HCT116 (cell line): ENCODE measurements around the gene TNFRSF6B. TPM values are rescaled to one million over a fixed set of nuclear protein-coding genes. Genes with fewer than 3 reads are reported as not detected.
A peak's percentile ranks its signal among the peaks of the same experiment; 100 is the strongest.

Experiments
- ATAC-seq: fragments of 200-7000 bp; cut with Tn5 transposase; 2 replicates; pipeline ENCODE4 v1.9.1; 2020; ENCODE audit warnings: mild to moderate bottlenecking, moderate library complexity
- BruUV-seq: library from RNA; stranded (reverse); fragments of 400-500 nt; replicated peaks from 2 replicates; lab custom pipeline; 2021; lab: Mats Ljungman, UMichigan
- CTCF ChIA-PET: fragments of 300-600 bp; sonication (Branson Sonifier 250); formaldehyde crosslinking; loops from one replicate; lab custom pipeline; 2021; ENCODE audit warnings: antibody characterized with exemption; lab: Charles Lee
- POLR2A ChIA-PET: fragments of 300-600, 350-600 bp; sonication (Branson Sonifier 250); formaldehyde crosslinking; loops from one replicate; lab custom pipeline; 2021; ENCODE audit warnings: antibody characterized with exemption; lab: Charles Lee
- RAD21 ChIA-PET, 2 experiments: fragments of 300-600 bp; sonication (Branson Sonifier 250); formaldehyde crosslinking; loops; one replicate each; lab custom pipeline; 2023; ENCODE audit warnings: low total read pairs in 2 of 2; ENCODE audit not compliant: uncharacterized antibody in 2 of 2, unreplicated experiment in 2 of 2, low non-redundant PET in 1 of 2; lab: Charles Lee
- DNase-seq: peaks from one replicate; pipeline ENCODE4 v3.0.0-alpha.2; 2010; ENCODE audit warnings: low read depth, low spot score
- H2AFZ ChIP-seq: fragments of 200-600 bp; shearing (Covaris generic), sonication (generic); 2 replicates; pipeline ENCODE4 v1.6.1; 2017; ENCODE audit warnings: low read depth, mixed run types, mixed read lengths, antibody characterized with exemption, low read length; ENCODE audit not compliant: poor library complexity, severe bottlenecking
- H3K27ac ChIP-seq: 2 replicates; pipeline ENCODE4 v1.5.1; 2012; ENCODE audit warnings: low read depth, low read length
- H3K27me3 ChIP-seq: fragments of 200-600 bp; sonication (generic); 2 replicates; pipeline ENCODE4 v1.6.1; 2016; ENCODE audit warnings: mixed run types, low read length, mixed read lengths; ENCODE audit not compliant: insufficient read depth
- H3K36me3 ChIP-seq, 2 experiments: fragments of 200-500 bp in 1 of 2; fragments of 200-600 bp in 1 of 2; sonication (Bioruptor generic) in 1 of 2; sonication (generic) in 1 of 2; 2 replicates each; pipeline versions ENCODE4 v1.5.1 to v1.6.1; 2014 to 2016; ENCODE audit warnings: low read length in 2 of 2, inconsistent platforms in 1 of 2, mixed read lengths in 1 of 2, mixed run types in 1 of 2; ENCODE audit not compliant: insufficient read depth in 2 of 2, control insufficient read depth in 1 of 2
- H3K4me1 ChIP-seq, 2 experiments: fragments of 200-600 bp in 1 of 2; sonication (generic) in 1 of 2; 2 replicates each; pipeline versions ENCODE4 v1.5.1 to v1.6.1; 2012 to 2017; ENCODE audit warnings: low read length in 2 of 2, inconsistent platforms in 1 of 2, mild to moderate bottlenecking in 1 of 2, mixed read lengths in 1 of 2, mixed run types in 1 of 2, moderate library complexity in 1 of 2; ENCODE audit not compliant: insufficient read depth in 2 of 2, control insufficient read depth in 1 of 2
- H3K4me2 ChIP-seq: fragments of 200-600 bp; sonication (generic); 2 replicates; pipeline ENCODE4 v1.6.1; 2017; ENCODE audit warnings: mixed run types, low read length, mixed read lengths
- H3K4me3 ChIP-seq, 2 experiments: fragments of 200-600 bp in 1 of 2; sonication (generic) in 1 of 2; replicated peaks in 1 of 2; 2 replicates each; pipeline ENCODE4 v1.5.1; 2011 to 2016; ENCODE audit warnings: low read length in 2 of 2, control low read depth in 1 of 2, low read depth in 1 of 2, mild to moderate bottlenecking in 1 of 2, mixed read lengths in 1 of 2, mixed run types in 1 of 2
- H3K79me2 ChIP-seq: fragments of 200-600 bp; sonication (generic); 2 replicates; pipeline ENCODE4 v1.6.1; 2017; ENCODE audit warnings: mild to moderate bottlenecking, mixed run types, low read length, moderate library complexity, mixed read lengths; ENCODE audit not compliant: insufficient read depth
- H3K9ac ChIP-seq: fragments of 200-600 bp; sonication (generic); 2 replicates; pipeline ENCODE4 v1.6.1; 2016; ENCODE audit warnings: low read length, mixed read lengths
- H3K9me2 ChIP-seq: fragments of 200-600 bp; sonication (generic), shearing (Covaris generic); 2 replicates; pipeline ENCODE4 v1.6.1; 2017; ENCODE audit warnings: mixed run types, mild to moderate bottlenecking, moderate library complexity; ENCODE audit not compliant: insufficient read depth
- H3K9me3 ChIP-seq, 2 experiments: fragments of 200-500 bp in 1 of 2; fragments of 200-600 bp in 1 of 2; sonication (Bioruptor generic) in 1 of 2; sonication (generic) in 1 of 2; 2 replicates each; pipeline ENCODE4 v1.6.1; 2014 to 2017; ENCODE audit warnings: low read length in 2 of 2, mixed read lengths in 2 of 2, inconsistent platforms in 1 of 2, low read depth in 1 of 2, mild to moderate bottlenecking in 1 of 2, mixed run types in 1 of 2, moderate library complexity in 1 of 2; ENCODE audit not compliant: control insufficient read depth in 1 of 2, insufficient read depth in 1 of 2
- H4K20me1 ChIP-seq: fragments of 200-600 bp; sonication (generic), shearing (Covaris generic); 2 replicates; pipeline ENCODE4 v1.6.1; 2017; ENCODE audit warnings: mixed run types, mild to moderate bottlenecking, moderate library complexity; ENCODE audit not compliant: insufficient read depth
- MAX ChIP-seq: IDR thresholded peaks from 2 replicates; pipeline ENCODE4 v1.6.1; 2012
- POLR2AphosphoS5 ChIP-seq: IDR thresholded peaks from 2 replicates; pipeline ENCODE4 v1.6.1; 2011; ENCODE audit warnings: mild to moderate bottlenecking, low read depth, low read length, moderate library complexity
- SIN3A ChIP-seq: IDR thresholded peaks from 2 replicates; pipeline ENCODE4 v1.6.1; 2012; ENCODE audit warnings: low read depth
- SP1 ChIP-seq: IDR thresholded peaks from 2 replicates; pipeline ENCODE4 v1.6.1; 2012; ENCODE audit warnings: low read depth
- TCF7L2 ChIP-seq: IDR thresholded peaks from 2 replicates; pipeline ENCODE4 v1.7.0; 2011; ENCODE audit warnings: borderline replicate concordance, inconsistent platforms; ENCODE audit not compliant: insufficient read depth, insufficient read length; ENCODE audit errors: extremely low read depth
- ZFX ChIP-seq: fragments of 450-650 bp; IDR thresholded peaks from 2 replicates; pipeline ENCODE4 v1.6.1; 2017
- intact Hi-C: fragments of 100-400 bp; cut with micrococcal nuclease; formaldehyde crosslinking; loops from 2 replicates; pipeline ENCODE4 v1.10.0; 2022
- total RNA-seq: library from RNA; stranded (reverse); gene quantifications from one replicate; pipeline ENCODE4 v1.2.1, GENCODE V29; 2021; ENCODE audit not compliant: unreplicated experiment

Gene TNFRSF6B
- total RNA-seq, 1 experiment from 2014 or later = 147 TPM

DNA sequence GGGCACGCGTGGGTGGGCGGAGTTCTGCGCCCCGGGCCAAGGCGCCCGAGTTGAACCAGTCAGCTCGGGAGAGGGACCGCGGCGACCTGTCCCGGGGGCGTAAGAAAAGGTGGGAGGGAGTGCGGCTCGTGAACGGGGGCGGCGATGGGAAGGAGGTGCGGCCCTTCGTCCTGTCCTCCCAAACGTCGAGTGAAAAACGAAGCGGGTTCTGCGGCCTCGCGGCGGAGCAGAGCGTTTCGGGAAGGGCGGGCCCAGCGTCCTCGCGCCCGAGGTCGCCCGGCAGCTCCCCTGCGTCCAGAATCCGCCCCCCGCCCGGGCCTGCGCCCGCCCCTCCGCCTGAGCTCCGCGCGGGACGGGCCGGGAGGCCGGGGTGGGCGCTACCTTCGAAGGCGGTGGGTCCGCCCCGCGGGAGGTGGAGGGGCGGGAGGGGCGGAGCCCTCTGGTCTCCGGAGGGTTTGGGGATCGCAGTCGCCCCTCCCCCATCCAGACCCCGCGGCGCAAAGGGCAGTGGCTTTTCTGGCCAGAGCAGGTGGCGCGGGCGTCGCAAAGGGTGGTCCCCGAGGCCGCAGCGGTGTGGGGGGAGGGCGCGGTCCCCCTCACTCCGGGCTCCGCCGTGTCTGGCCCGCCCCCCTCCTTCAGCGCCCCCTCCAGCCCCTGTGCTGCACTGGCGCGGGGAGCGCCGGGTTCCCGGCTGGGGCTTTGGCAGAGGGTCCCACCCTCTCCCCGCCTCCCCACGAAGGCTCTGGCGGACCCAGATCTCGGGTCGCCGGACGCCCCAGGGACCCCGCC, 44.1 kb upstream of the TNFRSF6B start:
- DNase-seq (no peak), ATAC-seq (peak; percentile 53)
- H3K27me3 ChIP-seq = no peaks in the 10 kb centered on the region
- peak overlapping the region; percentile 65 to 75 for H3K4me3 ChIP-seq
- BruUV-seq = no TSS peak
- no peaks in the 10 kb centered on the region for H4K20me1 ChIP-seq
- H2AFZ ChIP-seq = no peak overlapping the region
- H3K4me1 ChIP-seq = peaks cover 17 to 39% of the 10 kb centered on the region in 2 experiments
- intact Hi-C loops = loop anchor here (2.0 kb wide), 1 partner anchor 44 kb away; the partner anchor contains the start of gene TNFRSF6B
- ChIA-PET RAD21 (interaction anchor here in 1 of 2 experiments (1.3 kb wide), 1 partner anchor 114 kb away, joined by 4 read pairs; no protein-coding TSS in a partner anchor), CTCF (no interaction called here), POLR2A (interaction anchor here (0.7 to 1.8 kb wide), 2 partner anchors 10 to 20 kb away, joined by 3 to 6 read pairs; no protein-coding TSS in a partner anchor)
- peaks cover 40% of the 10 kb centered on the region for H3K79me2 ChIP-seq
- peak overlapping the region; percentile 65 for H3K9ac ChIP-seq
- TF ChIP-seq SIN3A (no peak), POLR2AphosphoS5 (peak; percentile 35; the same call in 1 of the 2 replicates)
- H3K4me2 ChIP-seq = peak overlapping the region; percentile 89
- 0 out of 4 replicates have a peak, but pooled peaks cover 0 to 3% of the 10 kb centered on the region in 2 experiments for H3K36me3 ChIP-seq
- peak overlapping the region; percentile 99 for H3K27ac ChIP-seq
- H3K9me2 ChIP-seq = no peaks in the 10 kb centered on the region
- H3K9me3 ChIP-seq = no peaks in the 10 kb centered on the region

- Histone ChIP-seq H3K79me2 (peaks cover 35% of the 10 kb centered on the region), H2AFZ (no peak within 1 kb of the TSS), H4K20me1 (no peaks in the 10 kb centered on the region), H3K4me2 (peak within 1 kb of the TSS; percentile 89), H3K36me3 (0 out of 4 replicates have a peak, but pooled peaks cover 0 to 3% of the 10 kb centered on the region in 2 experiments), H3K9me3 (no peaks in the 10 kb centered on the region), H3K9me2 (no peaks in the 10 kb centered on the region), H3K4me1 (peaks cover 18 to 46% of the 10 kb centered on the region in 2 experiments), H3K4me3 (peak within 1 kb of the TSS; percentile 65 to 75), H3K27me3 (no peaks in the 10 kb centered on the region), H3K9ac (peak within 1 kb of the TSS; percentile 65), H3K27ac (peak within 1 kb of the TSS; percentile 99)
- RAD21 ChIA-PET = no interaction called here
- TF ChIP-seq TCF7L2 (peak; percentile 90), MAX (no peak), ZFX (peak; percentile 66; the same call in 1 of the 2 replicates), POLR2AphosphoS5 (peak; percentile 70), SP1 (no peak)
- no TSS peak for BruUV-seq
- ATAC-seq (peak; percentile 69), DNase-seq (peak; percentile 74)
- intact Hi-C loops = loop anchor here (1.0 to 2.0 kb wide), 2 partner anchors 29 to 43 kb away; partner anchors contain the start of gene TNFRSF6B
- POLR2A ChIA-PET = interaction anchor here (0.6 to 1.2 kb wide), 4 partner anchors 11 to 212 kb away, joined by 3 to 8 read pairs (median 6); partner anchors contain the start of gene TPD52L2
- CTCF ChIA-PET = interaction anchor here (1.0 to 1.1 kb wide), 2 partner anchors 11 to 115 kb away, joined by 3 to 6 read pairs; no protein-coding TSS in a partner anchor
Observed at GRCh38 chr20:63653041-63653973, 43.1 kb upstream of the TNFRSF6B start, which contains the start of gene STMN3. STMN3 (minus strand) TSS chr20:63653424; CDS start chr20:63653345, 79 bp downstream.
